B cell (primary cell): ENCODE results near the gene CDK5R2. TPM values are rescaled to one million over a fixed set of nuclear protein-coding genes. Genes with fewer than 3 reads are reported as not detected.
A peak's percentile ranks its signal among the peaks of the same experiment; 100 is the strongest.

ENCODE experiments used
- ATAC-seq: fragments of 200-7000 bp; cut with Tn5 transposase; one replicate; pipeline ENCODE4 v1.10.0; 2021; ENCODE audit warnings: low read depth, mild to moderate bottlenecking, moderate number of reproducible peaks, moderate library complexity
- CTCF ChIA-PET: fragments of 350-600 bp; sonication (Branson Sonifier 250); formaldehyde crosslinking; loops from one replicate; lab custom pipeline; 2021; ENCODE audit warnings: antibody characterized with exemption, inconsistent platforms; lab: Charles Lee
- POLR2A ChIA-PET: fragments of 350-600 bp; sonication (Branson Sonifier 250); formaldehyde crosslinking; loops from one replicate; lab custom pipeline; 2021; ENCODE audit warnings: antibody characterized with exemption; lab: Charles Lee
- DNase-seq: peaks from one replicate; pipeline ENCODE4 v3.0.0; 2013
- H2AFZ ChIP-seq: 2 replicates; pipeline ENCODE4 v1.6.1; 2012; ENCODE audit warnings: mild to moderate bottlenecking, low read depth, low read length; ENCODE audit not compliant: insufficient read depth, poor library complexity, severe bottlenecking
- H3K27ac ChIP-seq, 2 donors: 1 replicate in 1 of 2; 2 replicates in 1 of 2; pipeline ENCODE4 v1.5.1; 2012 to 2013; ENCODE audit warnings: low read length in 2 of 2, mild to moderate bottlenecking in 2 of 2, moderate library complexity in 1 of 2
- H3K27me3 ChIP-seq, 4 experiments: fragments of 200-600 bp in 1 of 4; sonication (generic) in 1 of 4; replicated peaks in 1 of 4; 1 replicate in 2 of 4; 2 replicates in 2 of 4; pipeline versions ENCODE4 v1.6.1 to v1.7.0; 2013 to 2016; ENCODE audit warnings: low read length in 3 of 4, mild to moderate bottlenecking in 2 of 4, mixed read lengths in 1 of 4, moderate library complexity in 1 of 4; ENCODE audit not compliant: insufficient read depth in 4 of 4, control insufficient read depth in 3 of 4; ENCODE audit errors: control extremely low read depth in 1 of 4
- H3K36me3 ChIP-seq, 2 experiments: replicated peaks in 1 of 2; 1 replicate in 1 of 2; 2 replicates in 1 of 2; pipeline versions ENCODE4 v1.6.1 to v1.7.1; 2013; ENCODE audit warnings: low read length in 1 of 2; ENCODE audit not compliant: insufficient read depth in 2 of 2, control insufficient read depth in 1 of 2; ENCODE audit errors: control extremely low read depth in 1 of 2, extremely low read depth in 1 of 2
- H3K4me1 ChIP-seq, 2 donors: fragments of 200-600 bp in 1 of 2; sonication (generic) in 1 of 2; 1 replicate in 1 of 2; 2 replicates in 1 of 2; pipeline versions ENCODE4 v1.5.1 to v1.6.1; 2013 to 2017; ENCODE audit warnings: low read length in 2 of 2; ENCODE audit not compliant: control insufficient read depth in 2 of 2, insufficient read depth in 2 of 2
- H3K4me2 ChIP-seq: replicated peaks from 2 replicates; pipeline ENCODE3; 2012; ENCODE audit warnings: mild to moderate bottlenecking, low read depth, low read length; ENCODE audit not compliant: poor library complexity, severe bottlenecking
- H3K4me3 ChIP-seq, 5 experiments: fragments of 200-600 bp in 1 of 5; sonication (generic) in 1 of 5; 1 replicate in 3 of 5; 2 replicates in 2 of 5; pipeline versions ENCODE4 v1.5.1 to v1.7.0; 2011 to 2016; ENCODE audit warnings: low read length in 4 of 5, mild to moderate bottlenecking in 4 of 5, low read depth in 2 of 5, control low read depth in 1 of 5, moderate library complexity in 1 of 5; ENCODE audit not compliant: insufficient read depth in 1 of 5; ENCODE audit errors: control extremely low read depth in 1 of 5, extremely low read depth in 1 of 5
- H3K79me2 ChIP-seq: fragments of 200-600 bp; sonication (generic); one replicate; pipeline ENCODE4 v1.6.0; 2016; ENCODE audit warnings: low read length; ENCODE audit not compliant: control insufficient read depth, insufficient read depth
- H3K9ac ChIP-seq: fragments of 200-600 bp; sonication (generic); 2 replicates; pipeline ENCODE4 v1.6.1; 2017; ENCODE audit warnings: mild to moderate bottlenecking, low read length, moderate library complexity
- H3K9me3 ChIP-seq, 3 donors: one replicate each; pipeline versions ENCODE4 v1.6.1 to v1.7.1; 2013; ENCODE audit warnings: low read length in 2 of 3; ENCODE audit not compliant: control insufficient read depth in 2 of 3, insufficient read depth in 1 of 3; ENCODE audit errors: control extremely low read depth in 1 of 3
- H4K20me1 ChIP-seq: 2 replicates; pipeline ENCODE4 v1.6.0; 2012; ENCODE audit warnings: mild to moderate bottlenecking, low read length; ENCODE audit not compliant: insufficient read depth, control insufficient read depth, poor library complexity, severe bottlenecking
- H3K27ac Mint-ChIP-seq: one replicate; pipeline ENCODE4 v1.8.0; 2021; ENCODE audit warnings: mixed read lengths
- H3K27me3 Mint-ChIP-seq: one replicate; pipeline ENCODE4 v1.8.0; 2021; ENCODE audit warnings: mixed read lengths
- H3K4me1 Mint-ChIP-seq: one replicate; pipeline ENCODE4 v1.8.0; 2021; ENCODE audit warnings: mixed read lengths
- H3K4me3 Mint-ChIP-seq: one replicate; pipeline ENCODE4 v1.8.0; 2021; ENCODE audit warnings: mixed read lengths
- H3K9me3 Mint-ChIP-seq: one replicate; pipeline ENCODE4 v1.8.0; 2022; ENCODE audit warnings: mixed read lengths; ENCODE audit not compliant: insufficient read depth
- CTCF ChIP-seq: fragments of 200-600 bp; IDR thresholded peaks from one replicate; pipeline ENCODE4 v1.8.0; 2022; ENCODE audit warnings: antibody characterized with exemption, mild to moderate bottlenecking
- EZH2 ChIP-seq: IDR thresholded peaks from 2 replicates; pipeline ENCODE4 v1.6.1; 2012; ENCODE audit warnings: borderline replicate concordance, low read depth, mild to moderate bottlenecking, moderate library complexity, low read length; ENCODE audit not compliant: insufficient read depth, poor library complexity, severe bottlenecking
- WGBS: methylation state at CpG from one replicate; pipeline ENCODE4 v1.1.5; 2013; ENCODE audit warnings: missing lambda C conversion rate; ENCODE audit not compliant: insufficient coverage; 5-methylcytosine and 5-hydroxymethylcytosine counted together
- intact Hi-C: fragments of 100-400 bp; cut with micrococcal nuclease; formaldehyde crosslinking; loops from one replicate; pipeline ENCODE4 v1.10.0; 2022
- polyA plus RNA-seq: library from polyadenylated mRNA; depleted of rRNA; stranded (reverse); fragments of >200 nt; gene quantifications from 2 replicates; pipeline ENCODE4 v1.2.3, GENCODE V29; 2012
- total RNA-seq, 2 donors: library from RNA; stranded (reverse); fragments of 120-200 nt in 1 of 2; gene quantifications; 1 replicate in 1 of 2; 2 replicates in 1 of 2; pipeline versions ENCODE4 v1.2.3 to v1.2.4, GENCODE V29; 2013 to 2022

CDK5R2 gene
- total and polyA plus RNA-seq, 2 donors (not counting 1 experiment from before 2014, with no cell fraction given), result not detected

- Histone ChIP-seq H3K36me3 (no peaks in the 10 kb centered on the region), H3K4me3 (peak overlapping the region in 3 of 5 experiments; percentile 17 to 39 (median 35))
- peaks cover 59% of the 10 kb centered on the region for H3K27me3 Mint-ChIP-seq
These were observed 43.2 kb downstream of the CDK5R2 start for GRCh38 chr2:219002395-219003266.

More at GRCh38 chr2:219002395-219003266, 43.2 kb downstream of the CDK5R2 start:
- Histone ChIP-seq H3K4me2 (peak overlapping the region; percentile 76), H3K79me2 (no peaks in the 10 kb centered on the region), H3K9me3 (peaks cover 0 to 26% (median 0%) of the 10 kb centered on the region in 3 donors), H4K20me1 (no peaks in the 10 kb centered on the region), H3K4me1 (peaks cover 25 to 37% of the 10 kb centered on the region in 2 donors), H3K27me3 (peaks cover 0 to 83% (median 32%) of the 10 kb centered on the region in 4 experiments), H2AFZ (peak overlapping the region; percentile 60), H3K27ac (no peak overlapping the region), H3K9ac (peak overlapping the region; percentile 42)
- H3K4me3 Mint-ChIP-seq, result peak overlapping the region; percentile 83
- TF ChIP-seq EZH2 (peak; percentile 34), CTCF (no peak)
- CTCF ChIA-PET, result interaction anchor here (1.3 to 1.4 kb wide), 3 partner anchors 22 to 105 kb away, joined by 3 to 4 read pairs (median 4); no protein-coding TSS in a partner anchor
- H3K27ac Mint-ChIP-seq, result no peak overlapping the region
- 4% methylated on average over 72 of the region's 72 CpGs for WGBS
- intact Hi-C loops, result no loop called here
- peaks cover 22% of the 10 kb centered on the region for H3K4me1 Mint-ChIP-seq
- no peaks in the 10 kb centered on the region for H3K9me3 Mint-ChIP-seq
- ATAC-seq (peak; percentile 51), DNase-seq (peak; percentile 59)
- POLR2A ChIA-PET, result interaction anchor here (0.6 kb wide), 1 partner anchor 295 kb away, joined by 12 read pairs; no protein-coding TSS in a partner anchor
